ENCODE data around the gene ZNF544.

DNA sequence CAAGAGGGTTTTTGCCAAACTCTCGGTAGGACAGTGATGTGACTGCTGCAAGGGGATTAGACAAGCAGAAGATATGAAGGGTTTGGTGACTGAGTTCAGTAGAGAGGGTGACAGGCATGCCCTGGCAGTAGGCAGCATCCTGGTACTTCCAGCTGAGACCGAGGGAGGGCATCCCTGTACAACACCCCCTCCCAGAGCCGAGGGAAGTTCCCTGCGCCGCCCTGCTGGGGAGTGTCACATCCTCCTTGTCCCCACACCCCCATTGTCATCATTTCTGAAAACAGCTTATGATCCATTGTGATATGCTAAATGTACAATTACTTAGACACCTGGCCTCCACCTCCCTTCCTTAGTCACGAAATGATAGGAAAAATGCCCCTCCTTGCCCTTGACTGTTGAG lies 14.6 kb downstream of the ZNF544 start:
- TF ChIP-seq ZNF610 (tag by site-specific recombination; IDR thresholded peaks at IDR 0.05; ENCODE audit: borderline replicate concordance) (no peak), ZNF560 (tag by site-specific recombination; IDR thresholded peaks at IDR 0.05; ENCODE audit: borderline replicate concordance) (no peak), ZNF24 (tag by site-specific recombination; IDR thresholded peaks at IDR 0.05) (no peak), CTCF (tag by site-specific recombination; IDR thresholded peaks at IDR 0.05) (no peak), ZNF660 (tag by site-specific recombination; IDR thresholded peaks at IDR 0.05) (no peak)

All from HEK293 (cell line).